ENCODE measurements around the gene CASKIN1.
A peak's percentile ranks its signal among the peaks of the same experiment; 100 is the strongest.

The CASKIN1 gene

GRCh38 chr16:2157480-2158261 is 38.7 kb downstream of the CASKIN1 start:
- DNase-seq (no peak), ATAC-seq (no peak)

- no peak for ATAC-seq
Observed at GRCh38 chr16:2156849-2157224, 39.6 kb downstream of the CASKIN1 start.

GRCh38 chr16:2155977-2156848 is 40.2 kb downstream of the CASKIN1 start:
- ATAC-seq (no peak), DNase-seq (peak; percentile 34)

More at GRCh38 chr16:2156849-2157224, 39.6 kb downstream of the CASKIN1 start:
- DNase-seq, result no peak

- peak; percentile 96 for DNase-seq
- peak; percentile 92 for ATAC-seq
Observed at GRCh38 chr16:2155091-2155950, 41.1 kb downstream of the CASKIN1 start, which contains the start of gene TRAF7. Gene TRAF7 (plus strand): TSS chr16:2155782. CDS start chr16:2163921, 8,139 bp downstream.

GRCh38 chr16:2154533-2155090 is 41.8 kb downstream of the CASKIN1 start:
- peak; percentile 37 for DNase-seq

GRCh38 chr16:2152695-2153506 is 43.5 kb downstream of the CASKIN1 start:
- no peak for ATAC-seq
- peak; percentile 53 for DNase-seq

More at GRCh38 chr16:2154533-2155090, 41.8 kb downstream of the CASKIN1 start:
- ATAC-seq, result no peak

GRCh38 chr16:2151188-2152091 is 45.0 kb downstream of the CASKIN1 start:
- ATAC-seq, result no peak
- DNase-seq, result peak; percentile 32

GRCh38 chr16:2150418-2151187 is 45.8 kb downstream of the CASKIN1 start:
- DNase-seq (peak; percentile 57), ATAC-seq (no peak)

- peak; percentile 53 for DNase-seq
- ATAC-seq, result peak; percentile 2
Observed at GRCh38 chr16:2149630-2150417, 46.6 kb downstream of the CASKIN1 start.

- ATAC-seq (peak; percentile 8), DNase-seq (peak; percentile 61)
Observed at GRCh38 chr16:2148714-2149629, 47.4 kb downstream of the CASKIN1 start.

- peak; percentile 65 for DNase-seq
- peak; percentile 10 for ATAC-seq
Observed at GRCh38 chr16:2147981-2148671, 48.3 kb downstream of the CASKIN1 start, which contains the start of gene RAB26. Gene RAB26 (plus strand): TSS chr16:2148625. CDS start chr16:2148784, 159 bp downstream.

- no peak for ATAC-seq
Observed at GRCh38 chr16:2147378-2147777, 49.0 kb downstream of the CASKIN1 start.

GRCh38 chr16:2145843-2146242 is 50.6 kb downstream of the CASKIN1 start:
- no peak for DNase-seq
- no peak for ATAC-seq

More at GRCh38 chr16:2147378-2147777, 49.0 kb downstream of the CASKIN1 start:
- no peak for DNase-seq

GRCh38 chr16:2143878-2144485 is 52.4 kb downstream of the CASKIN1 start:
- DNase-seq (no peak), ATAC-seq (no peak)
